Left lung (tissue), 10 donors: ENCODE data around the gene ISCA2. TPM values are rescaled to one million over a fixed set of nuclear protein-coding genes. Genes with fewer than 3 reads are reported as not detected.

Experiments used
- ATAC-seq: fragments of 200-7000 bp; cut with Tn5 transposase; one replicate; pipeline ENCODE4 v1.9.1; 2020; ENCODE audit warnings: moderate library complexity
- DNase-seq, 4 donors: peaks; one replicate each; pipeline ENCODE4 v3.0.0-alpha.2; 2013 to 2020
- H3K27ac ChIP-seq, 2 donors: fragments of 200-600 bp; sonication (generic) in 1 of 2; one replicate each; pipeline versions ENCODE4 v1.5.0 to v1.8.0; 2020 to 2021
- H3K27me3 ChIP-seq, 2 donors: fragments of 200-600 bp; sonication (generic) in 1 of 2; one replicate each; pipeline versions ENCODE4 v1.5.0 to v1.8.0; 2020 to 2021
- H3K36me3 ChIP-seq, 2 donors: fragments of 200-600 bp; sonication (generic) in 1 of 2; one replicate each; pipeline versions ENCODE4 v1.5.0 to v1.8.0; 2020 to 2021
- H3K4me1 ChIP-seq, 2 donors: fragments of 200-600 bp; one replicate each; pipeline ENCODE4 v1.8.0; 2021
- H3K4me3 ChIP-seq, 2 donors: fragments of 200-600 bp; sonication (generic) in 1 of 2; one replicate each; pipeline versions ENCODE4 v1.5.0 to v1.8.0; 2020 to 2021; ENCODE audit warnings: mild to moderate bottlenecking in 1 of 2
- H3K9me3 ChIP-seq, 2 donors: fragments of 200-600 bp; sonication (generic) in 1 of 2; one replicate each; pipeline versions ENCODE4 v1.5.0 to v1.8.0; 2020 to 2021
- CTCF ChIP-seq, 2 donors: fragments of 200-600 bp; sonication (generic) in 1 of 2; IDR thresholded peaks; one replicate each; pipeline versions ENCODE4 v1.5.0 to v1.8.0; 2021; ENCODE audit warnings: antibody characterized with exemption in 2 of 2
- intact Hi-C, 2 donors: fragments of 100-400 bp; cut with DNase I; formaldehyde crosslinking; loops; one replicate each; pipeline versions ENCODE4 v1.11.2 to v1.14.2; 2022
- polyA plus RNA-seq, 6 donors: library from polyadenylated mRNA; unstranded; fragments of 120-200 nt; gene quantifications; one replicate each; pipeline ENCODE4 v1.2.1, GENCODE V29; 2013; ENCODE audit not compliant: insufficient read length in 6 of 6
- total RNA-seq, 2 donors: library from RNA; stranded (reverse); fragmentation: NEBNext Ultra II Directional; extraction: Animal tissue kit (Norgen Biotek cat#: 25700); gene quantifications; one replicate each; pipeline ENCODE4 v1.2.1, GENCODE V29; 2021
- donor health status: DM: no; HTN: yes; CAD: no.
- donor health status: DM: no; HTN: no; CAD: no.

The ISCA2 gene
- total and polyA plus RNA-seq, 8 donors, result 22.7 to 35.2 (median 30.8) TPM

- DNase-seq, result no peak
- ATAC-seq, result no peak
- TF ChIP-seq CTCF (IDR thresholded peaks at IDR 0.05), result no peak
- no peak overlapping the region for H3K27ac ChIP-seq
- H3K36me3 ChIP-seq, result no peaks in the 10 kb centered on the region
- peaks cover 0 to 13% of the 10 kb centered on the region in 2 donors for H3K4me1 ChIP-seq
- intact Hi-C loops, result no loop called here
- H3K27me3 ChIP-seq, result no peaks in the 10 kb centered on the region
- H3K4me3 ChIP-seq, result no peak overlapping the region
- no peaks in the 10 kb centered on the region for H3K9me3 ChIP-seq
Measured at GRCh38 chr14:74522740-74523139, 29.2 kb downstream of the ISCA2 start.

GRCh38 chr14:74524076-74524811 is 30.7 kb downstream of the ISCA2 start:
- Histone ChIP-seq H3K27me3 (no peaks in the 10 kb centered on the region), H3K4me3 (no peak overlapping the region), H3K27ac (no peak overlapping the region), H3K36me3 (no peaks in the 10 kb centered on the region), H3K9me3 (no peaks in the 10 kb centered on the region), H3K4me1 (peaks cover 0 to 13% of the 10 kb centered on the region in 2 donors)
- ATAC-seq (peak; percentile 34), DNase-seq (no peak)
- no peak for TF ChIP-seq CTCF (IDR thresholded peaks at IDR 0.05)
- intact Hi-C loops, result no loop called here

GRCh38 chr14:74524812-74525135 is 31.2 kb downstream of the ISCA2 start:
- no peak overlapping the region for H3K27ac ChIP-seq
- H3K27me3 ChIP-seq, result no peaks in the 10 kb centered on the region
- H3K4me3 ChIP-seq, result no peak overlapping the region
- intact Hi-C loops, result no loop called here
- H3K9me3 ChIP-seq, result no peaks in the 10 kb centered on the region
- no peaks in the 10 kb centered on the region for H3K36me3 ChIP-seq
- ATAC-seq (no peak), DNase-seq (no peak)
- TF ChIP-seq CTCF (IDR thresholded peaks at IDR 0.05), result no peak
- peaks cover 0 to 13% of the 10 kb centered on the region in 2 donors for H3K4me1 ChIP-seq

GRCh38 chr14:74525361-74525851 is 31.8 kb downstream of the ISCA2 start:
- DNase-seq, result no peak
- Histone ChIP-seq H3K4me3 (no peak overlapping the region), H3K9me3 (no peaks in the 10 kb centered on the region), H3K27me3 (no peaks in the 10 kb centered on the region), H3K27ac (no peak overlapping the region), H3K4me1 (peaks cover 0 to 13% of the 10 kb centered on the region in 2 donors), H3K36me3 (no peaks in the 10 kb centered on the region)
- ATAC-seq, result peak; percentile 37
- intact Hi-C loops, result no loop called here
- TF ChIP-seq CTCF (IDR thresholded peaks at IDR 0.05), result no peak

GRCh38 chr14:74526854-74527585 is 33.5 kb downstream of the ISCA2 start:
- H3K36me3 ChIP-seq, result no peaks in the 10 kb centered on the region
- DNase-seq, result no peak
- H3K4me1 ChIP-seq, result peaks cover 0 to 13% of the 10 kb centered on the region in 2 donors
- no peak for TF ChIP-seq CTCF (IDR thresholded peaks at IDR 0.05)
- no peak for ATAC-seq
- H3K9me3 ChIP-seq, result no peaks in the 10 kb centered on the region
- intact Hi-C loops, result no loop called here
- H3K27ac ChIP-seq, result no peak overlapping the region
- H3K4me3 ChIP-seq, result no peak overlapping the region
- no peaks in the 10 kb centered on the region for H3K27me3 ChIP-seq
